DOHH2 (cell line): ENCODE measurements around the gene MAP3K9.

Experiments
- H3F3A ChIP-seq: fragments of 200-600 bp; sonication (generic), shearing (Covaris generic); 2 replicates; pipeline ENCODE4 v1.6.0; 2016; ENCODE audit warnings: antibody characterized with exemption, mild to moderate bottlenecking; ENCODE audit not compliant: control insufficient read depth, insufficient read depth
- H3K27ac ChIP-seq: fragments of 200-600 bp; sonication (generic); 2 replicates; pipeline ENCODE4 v1.5.1; 2014; ENCODE audit warnings: low read depth, mild to moderate bottlenecking, low read length, moderate library complexity
- H3K27me3 ChIP-seq: fragments of 200-600 bp; sonication (generic); 2 replicates; pipeline ENCODE4 v1.6.1; 2014; ENCODE audit warnings: mild to moderate bottlenecking, low read length, mixed read lengths; ENCODE audit not compliant: control insufficient read depth
- H3K36me3 ChIP-seq: fragments of 200-600 bp; sonication (generic); 2 replicates; pipeline ENCODE4 v1.6.1; 2014; ENCODE audit warnings: mild to moderate bottlenecking, low read length, moderate library complexity, mixed read lengths; ENCODE audit not compliant: control insufficient read depth
- H3K4me1 ChIP-seq: fragments of 200-600 bp; sonication (generic); 2 replicates; pipeline ENCODE4 v1.6.1; 2014; ENCODE audit warnings: mild to moderate bottlenecking, low read length, mixed read lengths; ENCODE audit not compliant: control insufficient read depth
- H3K4me2 ChIP-seq: fragments of 200-600 bp; sonication (generic); 2 replicates; pipeline ENCODE4 v1.6.0; 2014; ENCODE audit warnings: mild to moderate bottlenecking, low read length, moderate library complexity
- H3K4me3 ChIP-seq: fragments of 200-600 bp; sonication (generic); 2 replicates; pipeline ENCODE4 v1.5.1; 2014; ENCODE audit warnings: mild to moderate bottlenecking, low read length, mixed read lengths
- H3K79me2 ChIP-seq: fragments of 200-600 bp; sonication (generic); 2 replicates; pipeline ENCODE4 v1.6.1; 2014; ENCODE audit warnings: mild to moderate bottlenecking, low read length, mixed read lengths; ENCODE audit not compliant: control insufficient read depth
- H3K9me2 ChIP-seq: fragments of 200-600 bp; sonication (generic); replicated peaks from 2 replicates; pipeline ENCODE4 v1.6.1; 2014; ENCODE audit warnings: mild to moderate bottlenecking, low read length, mixed read lengths; ENCODE audit not compliant: control insufficient read depth
- H3K9me3 ChIP-seq: fragments of 200-600 bp; sonication (generic); 2 replicates; pipeline ENCODE4 v1.6.1; 2014; ENCODE audit warnings: antibody characterized with exemption, low read length, mixed read lengths; ENCODE audit not compliant: control insufficient read depth, insufficient read depth
- H4K20me1 ChIP-seq: fragments of 200-600 bp; sonication (generic); 2 replicates; pipeline ENCODE4 v1.6.0; 2014; ENCODE audit warnings: low read depth, mild to moderate bottlenecking, antibody characterized with exemption, low read length, moderate library complexity; ENCODE audit not compliant: control insufficient read depth, insufficient read depth
- CTCF ChIP-seq: fragments of 200-600 bp; sonication (generic); IDR thresholded peaks from one replicate; pipeline ENCODE4 v1.5.1; 2014; ENCODE audit warnings: antibody characterized with exemption, mild to moderate bottlenecking, low read depth, low read length; ENCODE audit not compliant: poor library complexity, severe bottlenecking
- EZH2phosphoT487 ChIP-seq: fragments of 200-600 bp; sonication (generic); IDR thresholded peaks from 2 replicates; pipeline ENCODE4 v1.6.1; 2017; ENCODE audit warnings: borderline replicate concordance, mild to moderate bottlenecking, antibody characterized with exemption, low read length, moderate library complexity, mixed read lengths

The MAP3K9 gene

GRCh38 chr14:70803321-70804310 is 5.7 kb downstream of the MAP3K9 start:
- H3K36me3 ChIP-seq, result peaks cover 2% of the 10 kb centered on the region; the same call in 1 of the 2 replicates
- peaks cover 27% of the 10 kb centered on the region for H3K79me2 ChIP-seq
- H3K4me3 ChIP-seq, result no peak overlapping the region
- H3K9me3 ChIP-seq, result no peaks in the 10 kb centered on the region
- H3K27me3 ChIP-seq, result no peaks in the 10 kb centered on the region
- peak overlapping the region; percentile 22; the same call in 1 of the 2 replicates for H3K4me2 ChIP-seq
- no peaks in the 10 kb centered on the region for H3F3A ChIP-seq
- no peak overlapping the region for H3K27ac ChIP-seq
- H3K4me1 ChIP-seq, result peaks cover 25% of the 10 kb centered on the region
- no peak for TF ChIP-seq CTCF
- no peak for TF ChIP-seq EZH2phosphoT487
- no peaks in the 10 kb centered on the region for H4K20me1 ChIP-seq
- no peaks in the 10 kb centered on the region for H3K9me2 ChIP-seq

GRCh38 chr14:70802379-70802778 is 6.9 kb downstream of the MAP3K9 start:
- Histone ChIP-seq H3K4me2 (no peak overlapping the region), H4K20me1 (no peaks in the 10 kb centered on the region), H3K27ac (no peak overlapping the region), H3K4me3 (no peak overlapping the region), H3K9me2 (no peaks in the 10 kb centered on the region), H3K79me2 (peaks cover 20% of the 10 kb centered on the region), H3F3A (no peaks in the 10 kb centered on the region), H3K9me3 (no peaks in the 10 kb centered on the region), H3K4me1 (peaks cover 18% of the 10 kb centered on the region), H3K36me3 (peaks cover 2% of the 10 kb centered on the region; the same call in 1 of the 2 replicates), H3K27me3 (no peaks in the 10 kb centered on the region)
- no peak for TF ChIP-seq CTCF
- TF ChIP-seq EZH2phosphoT487, result no peak

- H3K27ac ChIP-seq, result no peak overlapping the region
- no peaks in the 10 kb centered on the region for H3K9me3 ChIP-seq
- H3K9me2 ChIP-seq, result no peaks in the 10 kb centered on the region
- H3K36me3 ChIP-seq, result peaks cover 2% of the 10 kb centered on the region; the same call in 1 of the 2 replicates
- TF ChIP-seq EZH2phosphoT487 (no peak), CTCF (no peak)
- H3K4me3 ChIP-seq, result no peak overlapping the region
- H4K20me1 ChIP-seq, result no peaks in the 10 kb centered on the region
- no peaks in the 10 kb centered on the region for H3K27me3 ChIP-seq
- H3K4me2 ChIP-seq, result no peak overlapping the region
- H3K79me2 ChIP-seq, result peaks cover 18% of the 10 kb centered on the region
- no peaks in the 10 kb centered on the region for H3F3A ChIP-seq
- peaks cover 18% of the 10 kb centered on the region for H3K4me1 ChIP-seq
These were observed 7.5 kb downstream of the MAP3K9 start for GRCh38 chr14:70801836-70802235.
